Hepatocyte (in vitro differentiated cells): ENCODE measurements around the gene N4BP3. TPM values are rescaled to one million over a fixed set of nuclear protein-coding genes. Genes with fewer than 3 reads are reported as not detected.

ENCODE experiments used
- DNase-seq: peaks from one replicate; pipeline ENCODE4 v3.0.0-alpha.2; 2016; ENCODE audit warnings: low spot score
- H2AFZ ChIP-seq: fragments of 200-600 bp; sonication (generic); 2 replicates; pipeline ENCODE4 v1.6.0; 2016; ENCODE audit warnings: antibody characterized with exemption, mild to moderate bottlenecking
- H3K27ac ChIP-seq: fragments of 200-600 bp; sonication (generic); 2 replicates; pipeline ENCODE4 v1.5.1; 2016; ENCODE audit warnings: mild to moderate bottlenecking
- H3K27me3 ChIP-seq: fragments of 200-600 bp; sonication (generic); 2 replicates; pipeline ENCODE4 v1.6.1; 2016
- H3K36me3 ChIP-seq: fragments of 200-600 bp; sonication (generic); replicated peaks from 2 replicates; pipeline ENCODE4 v1.5.1; 2016; ENCODE audit warnings: low read depth; ENCODE audit not compliant: insufficient read depth
- H3K4me1 ChIP-seq: fragments of 200-600 bp; sonication (generic); 2 replicates; pipeline ENCODE4 v1.5.1; 2016; ENCODE audit warnings: mild to moderate bottlenecking, moderate library complexity; ENCODE audit not compliant: insufficient read depth
- H3K4me2 ChIP-seq: fragments of 200-600 bp; sonication (generic); 2 replicates; pipeline ENCODE4 v1.6.0; 2016
- H3K4me3 ChIP-seq: fragments of 200-600 bp; sonication (generic); 2 replicates; pipeline ENCODE4 v1.5.1; 2016; ENCODE audit warnings: mild to moderate bottlenecking
- H3K79me2 ChIP-seq: fragments of 200-600 bp; sonication (generic); 2 replicates; pipeline ENCODE4 v1.6.0; 2017; ENCODE audit warnings: mild to moderate bottlenecking
- H3K9me2 ChIP-seq: fragments of 200-600 bp; sonication (generic); replicated peaks from 2 replicates; pipeline ENCODE4 v1.6.0; 2017; ENCODE audit warnings: mild to moderate bottlenecking; ENCODE audit not compliant: insufficient read depth
- H3K9me3 ChIP-seq: fragments of 200-600 bp; sonication (generic); 2 replicates; pipeline ENCODE4 v1.5.1; 2016; ENCODE audit warnings: low read depth, mild to moderate bottlenecking
- H4K20me1 ChIP-seq: fragments of 200-600 bp; sonication (generic); 2 replicates; pipeline ENCODE4 v1.6.0; 2016; ENCODE audit warnings: mild to moderate bottlenecking; ENCODE audit not compliant: insufficient read depth, poor library complexity, severe bottlenecking
- CTCF ChIP-seq: fragments of 200-600 bp; sonication (generic); IDR thresholded peaks from 2 replicates; pipeline ENCODE4 v1.5.1; 2016; ENCODE audit warnings: antibody characterized with exemption, mild to moderate bottlenecking; ENCODE audit not compliant: poor library complexity
- EZH2 ChIP-seq: fragments of 200-600 bp; sonication (generic); IDR thresholded peaks from 2 replicates; pipeline ENCODE4 v1.6.1; 2016; ENCODE audit warnings: antibody characterized with exemption, mild to moderate bottlenecking, borderline replicate concordance
- EZH2phosphoT487 ChIP-seq: fragments of 200-600 bp; sonication (generic); IDR thresholded peaks from one replicate; pipeline ENCODE4 v1.6.1; 2018; ENCODE audit warnings: antibody characterized with exemption, mild to moderate bottlenecking, low read depth, moderate library complexity; ENCODE audit not compliant: unreplicated experiment, severe bottlenecking
- WGBS: methylation state at CpG from one replicate; pipeline ENCODE4 v1.1.6; 2016; ENCODE audit warnings: low lambda C conversion rate; ENCODE audit errors: missing lambda C conversion rate; 5-methylcytosine and 5-hydroxymethylcytosine counted together
- polyA plus RNA-seq: library from polyadenylated mRNA; unstranded; fragments of >200 nt; fragmentation: Nextera tagmentation; extraction: Ambion mirVana; gene quantifications from 2 replicates; pipeline ENCODE4 v1.2.1, GENCODE V29; 2016
- total RNA-seq: library from RNA; depleted of rRNA; stranded (reverse); fragments of >200 nt; gene quantifications from 2 replicates; pipeline ENCODE4 v1.2.3, GENCODE V29; 2014

Gene N4BP3
- total and polyA plus RNA-seq, 2 experiments from 2014 or later: 1.6 to 2.3 TPM

DNA sequence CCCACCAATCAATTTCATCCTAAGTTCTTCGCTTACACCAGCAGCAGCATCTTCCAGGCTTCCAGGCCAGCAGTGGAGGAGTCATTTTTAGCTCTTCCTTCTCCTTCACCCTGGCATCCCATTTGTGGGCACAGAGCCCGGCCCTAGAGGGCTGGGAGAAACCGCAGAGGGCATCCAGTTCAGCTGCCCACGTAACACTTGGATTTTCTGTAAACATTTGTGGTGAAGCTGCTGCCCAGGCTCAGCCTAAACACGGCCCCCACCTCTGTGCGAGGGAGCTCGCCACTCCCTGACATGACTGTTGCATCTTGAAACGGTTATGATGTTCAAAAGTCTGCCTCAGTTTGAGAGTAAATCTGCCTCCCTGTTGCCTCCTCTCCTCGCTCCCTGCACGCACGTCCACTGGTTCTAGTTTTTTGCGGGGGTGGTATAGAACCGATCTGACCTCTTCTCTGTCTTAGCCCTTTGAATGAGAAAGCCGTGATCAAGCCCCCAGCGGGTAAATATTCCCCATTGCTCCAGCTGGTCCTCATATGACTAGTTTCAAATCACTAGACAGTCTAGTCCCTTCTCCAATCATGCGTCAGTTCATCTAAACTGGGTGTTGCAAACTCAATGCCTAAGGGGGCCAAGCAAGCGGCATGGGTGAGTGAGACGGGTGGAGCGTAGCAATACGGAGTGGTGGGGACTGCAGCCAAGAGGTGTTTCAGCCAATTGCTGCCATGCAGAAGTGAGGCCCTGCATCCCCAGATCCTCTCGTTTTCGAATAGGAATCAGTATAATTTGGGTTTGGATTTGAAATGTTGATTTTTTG is 34.9 kb upstream of the N4BP3 start:
- Histone ChIP-seq H2AFZ (no peak overlapping the region), H3K4me1 (no peaks in the 10 kb centered on the region), H3K9me2 (no peaks in the 10 kb centered on the region), H3K4me3 (no peak overlapping the region), H3K4me2 (no peak overlapping the region), H3K79me2 (no peaks in the 10 kb centered on the region), H4K20me1 (no peaks in the 10 kb centered on the region), H3K27me3 (peaks cover 5% of the 10 kb centered on the region), H3K27ac (no peak overlapping the region), H3K36me3 (no peaks in the 10 kb centered on the region), H3K9me3 (no peaks in the 10 kb centered on the region)
- DNase-seq: no peak
- TF ChIP-seq CTCF (no peak), EZH2 (no peak), EZH2phosphoT487 (no peak)
- WGBS: 91% methylated on average over 22 of the region's 22 CpGs

GRCh38 chr5:178080056-178080455 is 33.3 kb upstream of the N4BP3 start:
- no peaks in the 10 kb centered on the region for H3K36me3 ChIP-seq
- no peaks in the 10 kb centered on the region for H3K79me2 ChIP-seq
- H4K20me1 ChIP-seq: no peaks in the 10 kb centered on the region
- H3K4me2 ChIP-seq: no peak overlapping the region
- no peaks in the 10 kb centered on the region for H3K9me2 ChIP-seq
- no peak overlapping the region for H2AFZ ChIP-seq
- H3K27ac ChIP-seq: no peak overlapping the region
- no peak for DNase-seq
- H3K27me3 ChIP-seq: peaks cover 2% of the 10 kb centered on the region
- H3K9me3 ChIP-seq: no peaks in the 10 kb centered on the region
- H3K4me1 ChIP-seq: no peaks in the 10 kb centered on the region
- H3K4me3 ChIP-seq: no peak overlapping the region
- TF ChIP-seq EZH2 (no peak), EZH2phosphoT487 (no peak), CTCF (no peak)
- 79% methylated on average over 8 of the region's 8 CpGs for WGBS

DNA sequence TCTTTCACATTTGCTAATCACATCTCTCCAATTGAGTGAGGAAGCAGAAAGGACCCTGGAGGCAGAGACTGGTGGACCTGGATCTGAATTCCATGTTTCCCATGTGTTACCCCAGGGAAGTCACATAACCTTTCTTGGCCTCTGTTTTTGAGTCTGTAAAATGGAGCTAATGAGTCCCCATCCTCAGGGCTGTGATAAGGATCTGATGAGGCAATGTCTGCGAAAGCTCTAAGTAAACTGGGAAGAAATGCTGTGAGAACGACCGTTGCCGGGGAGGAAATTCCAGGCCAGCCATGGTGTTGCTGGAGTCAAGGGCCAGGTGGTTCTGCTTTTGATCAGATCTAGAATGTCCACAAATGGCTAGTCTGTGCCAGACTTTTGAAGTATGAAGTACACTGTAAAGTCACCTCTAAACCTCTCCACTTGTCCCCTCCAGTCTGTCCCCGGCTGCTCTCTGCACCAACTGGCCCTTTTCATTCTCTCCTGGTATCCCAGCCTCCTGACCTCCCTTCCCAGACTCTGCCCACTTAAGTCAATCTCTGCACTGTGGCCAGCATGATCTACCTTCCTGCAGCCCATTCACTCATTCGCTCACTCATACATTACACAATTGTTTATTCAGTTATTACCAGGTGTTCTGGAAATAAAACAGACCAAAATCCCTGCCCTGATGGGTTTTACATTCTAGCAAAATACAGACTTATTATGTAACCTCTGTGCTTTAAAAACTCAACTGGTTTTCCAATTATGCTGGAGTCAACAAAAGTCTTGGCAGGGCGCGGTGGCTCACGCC is 32.5 kb upstream of the N4BP3 start:
- Histone ChIP-seq H3K27me3 (no peaks in the 10 kb centered on the region), H3K4me2 (no peak overlapping the region), H3K9me3 (no peaks in the 10 kb centered on the region), H3K79me2 (no peaks in the 10 kb centered on the region), H2AFZ (no peak overlapping the region), H3K4me1 (no peaks in the 10 kb centered on the region), H3K4me3 (no peak overlapping the region), H3K36me3 (no peaks in the 10 kb centered on the region), H4K20me1 (no peaks in the 10 kb centered on the region), H3K27ac (no peak overlapping the region), H3K9me2 (no peaks in the 10 kb centered on the region)
- no peak for DNase-seq
- TF ChIP-seq EZH2phosphoT487 (no peak), CTCF (no peak), EZH2 (no peak)
- 74% methylated on average over 9 of the region's 9 CpGs for WGBS
